ENCODE data around the gene COQ4.

Gene COQ4

DNA sequence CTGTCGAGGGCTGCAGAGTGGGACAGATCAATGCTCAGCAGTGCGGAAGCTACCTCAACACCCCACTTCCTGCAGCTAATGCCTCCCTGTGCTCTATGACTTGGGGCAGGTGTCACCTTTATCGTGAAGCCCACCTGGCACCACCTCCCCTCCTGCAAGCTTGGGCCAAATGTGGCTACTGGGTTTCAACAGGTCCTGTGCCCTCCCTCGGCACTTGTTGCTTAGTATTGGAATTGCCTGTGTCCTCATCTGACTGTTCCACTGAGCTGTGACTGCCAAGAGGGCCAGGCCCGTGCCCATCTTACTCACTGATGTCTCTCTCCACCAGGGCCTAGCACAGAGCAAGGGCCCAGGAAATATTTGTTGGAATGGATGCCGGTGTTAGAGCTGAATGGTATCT, 27.1 kb downstream of the COQ4 start:
- TF ChIP-seq ZNF565 (CRISPR knock-in tag; conservative IDR thresholded peaks at IDR 0.05; ENCODE audit: low read depth), result no peak
- no peak for TF ChIP-seq OSR1 (CRISPR knock-in tag; IDR thresholded peaks at IDR 0.05)
- no peak for TF ChIP-seq ZC3H10 (CRISPR knock-in tag; IDR thresholded peaks at IDR 0.05)
- TF ChIP-seq ZFP3 (CRISPR knock-in tag; IDR thresholded peaks at IDR 0.05), result no peak
- TF ChIP-seq ZNF70 (CRISPR knock-in tag; IDR thresholded peaks at IDR 0.05), result no peak
- no peak for TF ChIP-seq SNAI2 (CRISPR knock-in tag; IDR thresholded peaks at IDR 0.05)
- no peak for TF ChIP-seq BACH2 (CRISPR knock-in tag; IDR thresholded peaks at IDR 0.05; ENCODE audit: borderline replicate concordance)
- TF ChIP-seq, protein P1, sequence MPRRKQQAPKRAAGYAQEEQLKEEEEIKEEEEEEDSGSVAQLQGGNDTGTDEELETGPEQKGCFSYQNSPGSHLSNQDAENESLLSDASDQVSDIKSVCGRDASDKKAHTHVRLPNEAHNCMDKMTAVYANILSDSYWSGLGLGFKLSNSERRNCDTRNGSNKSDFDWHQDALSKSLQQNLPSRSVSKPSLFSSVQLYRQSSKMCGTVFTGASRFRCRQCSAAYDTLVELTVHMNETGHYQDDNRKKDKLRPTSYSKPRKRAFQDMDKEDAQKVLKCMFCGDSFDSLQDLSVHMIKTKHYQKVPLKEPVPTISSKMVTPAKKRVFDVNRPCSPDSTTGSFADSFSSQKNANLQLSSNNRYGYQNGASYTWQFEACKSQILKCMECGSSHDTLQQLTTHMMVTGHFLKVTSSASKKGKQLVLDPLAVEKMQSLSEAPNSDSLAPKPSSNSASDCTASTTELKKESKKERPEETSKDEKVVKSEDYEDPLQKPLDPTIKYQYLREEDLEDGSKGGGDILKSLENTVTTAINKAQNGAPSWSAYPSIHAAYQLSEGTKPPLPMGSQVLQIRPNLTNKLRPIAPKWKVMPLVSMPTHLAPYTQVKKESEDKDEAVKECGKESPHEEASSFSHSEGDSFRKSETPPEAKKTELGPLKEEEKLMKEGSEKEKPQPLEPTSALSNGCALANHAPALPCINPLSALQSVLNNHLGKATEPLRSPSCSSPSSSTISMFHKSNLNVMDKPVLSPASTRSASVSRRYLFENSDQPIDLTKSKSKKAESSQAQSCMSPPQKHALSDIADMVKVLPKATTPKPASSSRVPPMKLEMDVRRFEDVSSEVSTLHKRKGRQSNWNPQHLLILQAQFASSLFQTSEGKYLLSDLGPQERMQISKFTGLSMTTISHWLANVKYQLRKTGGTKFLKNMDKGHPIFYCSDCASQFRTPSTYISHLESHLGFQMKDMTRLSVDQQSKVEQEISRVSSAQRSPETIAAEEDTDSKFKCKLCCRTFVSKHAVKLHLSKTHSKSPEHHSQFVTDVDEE (CRISPR knock-in tag; IDR thresholded peaks at IDR 0.05), result no peak
- TF ChIP-seq, protein P2, sequence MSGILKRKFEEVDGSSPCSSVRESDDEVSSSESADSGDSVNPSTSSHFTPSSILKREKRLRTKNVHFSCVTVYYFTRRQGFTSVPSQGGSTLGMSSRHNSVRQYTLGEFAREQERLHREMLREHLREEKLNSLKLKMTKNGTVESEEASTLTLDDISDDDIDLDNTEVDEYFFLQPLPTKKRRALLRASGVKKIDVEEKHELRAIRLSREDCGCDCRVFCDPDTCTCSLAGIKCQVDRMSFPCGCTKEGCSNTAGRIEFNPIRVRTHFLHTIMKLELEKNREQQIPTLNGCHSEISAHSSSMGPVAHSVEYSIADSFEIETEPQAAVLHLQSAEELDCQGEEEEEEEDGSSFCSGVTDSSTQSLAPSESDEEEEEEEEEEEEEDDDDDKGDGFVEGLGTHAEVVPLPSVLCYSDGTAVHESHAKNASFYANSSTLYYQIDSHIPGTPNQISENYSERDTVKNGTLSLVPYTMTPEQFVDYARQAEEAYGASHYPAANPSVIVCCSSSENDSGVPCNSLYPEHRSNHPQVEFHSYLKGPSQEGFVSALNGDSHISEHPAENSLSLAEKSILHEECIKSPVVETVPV (CRISPR knock-in tag; IDR thresholded peaks at IDR 0.05), result no peak
- no peak for TF ChIP-seq PPARA (CRISPR knock-in tag; IDR thresholded peaks at IDR 0.05; ENCODE audit: borderline replicate concordance)
- no peak for TF ChIP-seq CSDC2 (CRISPR knock-in tag; IDR thresholded peaks at IDR 0.05)
- no peak for TF ChIP-seq ZNF8 (CRISPR knock-in tag; IDR thresholded peaks at IDR 0.05)
- TF ChIP-seq, protein P3, sequence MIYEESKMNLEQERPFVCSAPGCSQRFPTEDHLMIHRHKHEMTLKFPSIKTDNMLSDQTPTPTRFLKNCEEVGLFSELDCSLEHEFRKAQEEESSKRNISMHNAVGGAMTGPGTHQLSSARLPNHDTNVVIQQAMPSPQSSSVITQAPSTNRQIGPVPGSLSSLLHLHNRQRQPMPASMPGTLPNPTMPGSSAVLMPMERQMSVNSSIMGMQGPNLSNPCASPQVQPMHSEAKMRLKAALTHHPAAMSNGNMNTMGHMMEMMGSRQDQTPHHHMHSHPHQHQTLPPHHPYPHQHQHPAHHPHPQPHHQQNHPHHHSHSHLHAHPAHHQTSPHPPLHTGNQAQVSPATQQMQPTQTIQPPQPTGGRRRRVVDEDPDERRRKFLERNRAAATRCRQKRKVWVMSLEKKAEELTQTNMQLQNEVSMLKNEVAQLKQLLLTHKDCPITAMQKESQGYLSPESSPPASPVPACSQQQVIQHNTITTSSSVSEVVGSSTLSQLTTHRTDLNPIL (CRISPR knock-in tag; IDR thresholded peaks at IDR 0.05; ENCODE audit: low read depth), result no peak
- no peak for TF ChIP-seq ARNTL (CRISPR knock-in tag; IDR thresholded peaks at IDR 0.05; ENCODE audit: borderline replicate concordance, low read depth)
- ATAC-seq, result no peak

DNA sequence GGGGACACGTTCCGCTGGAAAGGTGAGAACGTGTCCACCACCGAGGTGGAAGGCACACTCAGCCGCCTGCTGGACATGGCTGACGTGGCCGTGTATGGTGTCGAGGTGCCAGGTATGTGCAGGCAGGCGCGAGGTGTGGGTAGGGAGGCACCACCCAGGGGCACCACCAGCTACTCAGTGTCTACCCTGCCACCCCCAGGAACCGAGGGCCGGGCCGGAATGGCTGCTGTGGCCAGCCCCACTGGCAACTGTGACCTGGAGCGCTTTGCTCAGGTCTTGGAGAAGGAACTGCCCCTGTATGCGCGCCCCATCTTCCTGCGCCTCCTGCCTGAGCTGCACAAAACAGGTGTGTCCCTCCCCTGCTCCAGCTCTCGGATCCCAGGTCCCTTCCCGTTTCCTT, 32.8 kb downstream of the COQ4 start:
- TF ChIP-seq TOX (CRISPR knock-in tag; IDR thresholded peaks at IDR 0.05; ENCODE audit: borderline replicate concordance) (no peak), PPARA (CRISPR knock-in tag; IDR thresholded peaks at IDR 0.05; ENCODE audit: borderline replicate concordance) (no peak), TCF4 (CRISPR knock-in tag; IDR thresholded peaks at IDR 0.05; ENCODE audit: borderline replicate concordance) (no peak), SNAI2 (CRISPR knock-in tag; IDR thresholded peaks at IDR 0.05) (no peak), ZNF565 (CRISPR knock-in tag; conservative IDR thresholded peaks at IDR 0.05; ENCODE audit: low read depth) (no peak), ESRRG (CRISPR knock-in tag; IDR thresholded peaks at IDR 0.05) (no peak), ISL1 (CRISPR knock-in tag; IDR thresholded peaks at IDR 0.05) (no peak), BACH2 (CRISPR knock-in tag; IDR thresholded peaks at IDR 0.05; ENCODE audit: borderline replicate concordance) (no peak), ZNF8 (CRISPR knock-in tag; IDR thresholded peaks at IDR 0.05) (no peak), RARB (CRISPR knock-in tag; IDR thresholded peaks at IDR 0.05) (no peak), GLIS3 (CRISPR knock-in tag; IDR thresholded peaks at IDR 0.05) (no peak), ZFP30 (CRISPR knock-in tag; IDR thresholded peaks at IDR 0.05) (no peak), ZNF70 (CRISPR knock-in tag; IDR thresholded peaks at IDR 0.05) (no peak), ZFP3 (CRISPR knock-in tag; IDR thresholded peaks at IDR 0.05) (no peak)
- TF ChIP-seq, protein P4, sequence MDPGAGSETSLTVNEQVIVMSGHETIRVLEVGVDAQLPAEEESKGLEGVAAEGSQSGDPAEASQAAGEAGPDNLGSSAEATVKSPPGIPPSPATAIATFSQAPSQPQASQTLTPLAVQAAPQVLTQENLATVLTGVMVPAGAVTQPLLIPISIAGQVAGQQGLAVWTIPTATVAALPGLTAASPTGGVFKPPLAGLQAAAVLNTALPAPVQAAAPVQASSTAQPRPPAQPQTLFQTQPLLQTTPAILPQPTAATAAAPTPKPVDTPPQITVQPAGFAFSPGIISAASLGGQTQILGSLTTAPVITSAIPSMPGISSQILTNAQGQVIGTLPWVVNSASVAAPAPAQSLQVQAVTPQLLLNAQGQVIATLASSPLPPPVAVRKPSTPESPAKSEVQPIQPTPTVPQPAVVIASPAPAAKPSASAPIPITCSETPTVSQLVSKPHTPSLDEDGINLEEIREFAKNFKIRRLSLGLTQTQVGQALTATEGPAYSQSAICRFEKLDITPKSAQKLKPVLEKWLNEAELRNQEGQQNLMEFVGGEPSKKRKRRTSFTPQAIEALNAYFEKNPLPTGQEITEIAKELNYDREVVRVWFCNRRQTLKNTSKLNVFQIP (CRISPR knock-in tag; IDR thresholded peaks at IDR 0.05; ENCODE audit: borderline replicate concordance, low read depth), result no peak
- TF ChIP-seq, protein P2 (CRISPR knock-in tag; IDR thresholded peaks at IDR 0.05), result no peak
- TF ChIP-seq, protein P1 (CRISPR knock-in tag; IDR thresholded peaks at IDR 0.05), result no peak
- TF ChIP-seq, protein P5, sequence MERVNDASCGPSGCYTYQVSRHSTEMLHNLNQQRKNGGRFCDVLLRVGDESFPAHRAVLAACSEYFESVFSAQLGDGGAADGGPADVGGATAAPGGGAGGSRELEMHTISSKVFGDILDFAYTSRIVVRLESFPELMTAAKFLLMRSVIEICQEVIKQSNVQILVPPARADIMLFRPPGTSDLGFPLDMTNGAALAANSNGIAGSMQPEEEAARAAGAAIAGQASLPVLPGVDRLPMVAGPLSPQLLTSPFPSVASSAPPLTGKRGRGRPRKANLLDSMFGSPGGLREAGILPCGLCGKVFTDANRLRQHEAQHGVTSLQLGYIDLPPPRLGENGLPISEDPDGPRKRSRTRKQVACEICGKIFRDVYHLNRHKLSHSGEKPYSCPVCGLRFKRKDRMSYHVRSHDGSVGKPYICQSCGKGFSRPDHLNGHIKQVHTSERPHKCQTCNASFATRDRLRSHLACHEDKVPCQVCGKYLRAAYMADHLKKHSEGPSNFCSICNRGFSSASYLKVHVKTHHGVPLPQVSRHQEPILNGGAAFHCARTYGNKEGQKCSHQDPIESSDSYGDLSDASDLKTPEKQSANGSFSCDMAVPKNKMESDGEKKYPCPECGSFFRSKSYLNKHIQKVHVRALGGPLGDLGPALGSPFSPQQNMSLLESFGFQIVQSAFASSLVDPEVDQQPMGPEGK (CRISPR knock-in tag; IDR thresholded peaks at IDR 0.05; ENCODE audit: borderline replicate concordance), result no peak
- no peak for ATAC-seq
